Stimulated activated CD8-positive, alpha-beta memory T cell treated with anti-CD3 and anti-CD28 coated beads, Interleukin-2, amount 100 ng/mL, for 1 hour (primary cell): Measurements from ENCODE around the gene SYNE2.

Experiments
- DNase-seq, 2 donors: peaks; one replicate each; pipeline ENCODE4 v3.0.0-alpha.2; 2020; ENCODE audit warnings: low read depth in 2 of 2

Gene SYNE2

GRCh38 chr14:64069634-64070359 is 217.0 kb downstream of the SYNE2 start:
- no peak for DNase-seq

DNA sequence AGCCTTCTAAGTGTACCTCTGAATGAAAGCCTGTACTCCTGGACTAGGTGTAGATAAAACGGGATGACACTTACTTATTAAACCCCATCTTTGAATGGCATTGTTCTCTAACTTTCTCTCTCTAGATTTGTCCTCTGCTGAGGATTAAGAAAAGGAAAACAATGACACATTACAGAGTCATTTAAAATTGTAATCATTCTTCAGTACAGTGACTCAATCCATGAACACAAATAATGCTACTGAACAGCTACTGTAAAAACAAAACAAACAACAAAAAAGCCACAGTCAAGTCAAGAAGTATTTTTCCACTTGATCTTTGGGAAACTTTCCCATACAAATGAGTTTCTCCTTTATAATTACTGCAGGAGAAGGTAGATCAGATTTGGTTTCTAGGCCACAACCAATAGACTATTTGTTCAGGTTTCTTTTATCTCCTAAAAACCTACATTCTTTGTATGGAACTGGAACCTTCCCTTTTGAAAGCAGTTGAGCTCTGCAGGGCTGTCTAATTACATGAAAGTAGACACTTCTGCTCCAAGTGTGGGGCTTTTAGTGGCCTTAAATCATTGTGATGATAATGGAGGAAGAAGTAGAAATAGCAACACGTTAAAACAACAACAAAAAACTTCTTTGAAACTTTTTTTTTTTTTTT is 222.3 kb downstream of the SYNE2 start:
- DNase-seq, result no peak

DNA sequence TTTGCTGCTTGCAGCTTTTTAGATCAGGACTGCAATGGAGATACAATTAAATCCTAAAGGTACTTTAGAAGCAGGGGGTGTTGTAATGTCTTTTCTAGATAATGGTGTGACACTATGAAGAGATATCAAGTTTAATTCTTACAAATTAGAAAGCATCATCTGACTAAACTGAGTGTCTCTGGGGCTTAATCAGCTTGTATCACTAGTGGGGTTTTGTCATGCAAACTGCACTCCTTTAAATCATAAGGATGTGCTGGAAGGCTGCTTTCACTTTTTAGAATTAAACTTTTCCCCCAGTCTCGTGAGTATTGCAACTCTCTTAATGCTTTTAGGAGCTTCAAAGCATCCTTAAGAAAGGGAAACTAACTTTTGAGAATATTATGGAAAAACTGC is 222.8 kb downstream of the SYNE2 start:
- no peak for DNase-seq

- DNase-seq, result no peak
Measured at GRCh38 chr14:64080452-64080851, 227.6 kb downstream of the SYNE2 start.

DNA sequence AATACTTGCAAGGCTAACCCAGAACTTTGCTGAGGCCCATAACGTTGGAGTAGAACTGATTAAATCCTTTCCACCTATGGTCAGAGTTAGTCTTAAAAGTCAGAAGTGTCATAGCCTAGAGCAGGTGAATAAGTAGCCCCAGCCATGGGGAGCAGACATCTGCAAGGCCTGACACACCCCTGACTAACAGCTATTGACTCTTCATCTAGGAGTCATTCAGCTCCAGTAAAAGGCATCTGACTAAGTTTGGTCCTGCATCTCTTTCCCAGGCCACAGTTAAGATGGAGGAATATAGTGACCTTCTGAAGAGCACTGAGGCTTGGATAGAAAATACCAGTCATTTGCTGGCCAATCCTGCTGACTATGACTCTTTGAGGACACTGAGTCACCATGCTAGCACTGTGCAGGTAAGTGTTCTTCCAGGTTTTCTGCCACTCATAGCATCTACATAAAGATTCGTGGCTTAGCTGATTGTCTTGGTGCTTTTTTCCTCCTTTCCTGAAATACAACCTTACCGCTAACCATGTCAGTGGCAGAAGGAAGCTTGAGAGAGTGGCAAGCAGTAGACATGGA is 228.5 kb downstream of the SYNE2 start:
- no peak for DNase-seq

DNA sequence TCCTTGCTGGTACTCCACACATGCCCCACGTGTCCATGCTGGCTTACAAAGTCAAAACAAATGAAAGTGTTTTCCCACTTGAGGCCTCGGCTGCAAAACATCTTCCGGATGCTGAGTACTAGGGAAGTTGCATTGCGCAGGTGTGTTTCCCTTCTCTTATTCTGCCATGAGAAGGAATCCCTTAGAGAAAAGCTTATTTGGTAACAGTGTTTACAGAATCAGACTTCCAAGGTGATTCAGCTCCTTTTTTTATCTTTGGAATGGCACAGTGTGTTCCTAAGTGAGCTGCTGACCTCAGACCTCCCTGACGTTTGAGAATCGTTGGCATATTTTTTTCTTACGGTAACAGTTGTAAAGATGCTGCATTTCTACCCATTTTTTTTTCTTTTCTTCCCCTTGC is 230.0 kb downstream of the SYNE2 start:
- DNase-seq, result no peak

DNA sequence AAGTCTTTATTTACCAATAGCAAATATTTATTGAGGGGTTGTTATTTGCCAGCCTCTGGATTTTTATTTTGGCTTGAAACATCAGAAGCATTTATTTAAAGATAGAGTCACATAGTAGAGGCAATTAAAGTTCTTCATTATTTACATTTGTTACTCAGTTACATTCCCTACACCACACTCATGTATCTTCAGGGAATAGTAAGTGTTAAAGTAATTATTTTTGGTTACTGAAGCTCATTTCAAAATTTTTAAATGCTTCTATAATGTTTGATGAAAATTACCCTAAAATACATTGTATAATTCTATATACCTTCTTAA is 235.8 kb downstream of the SYNE2 start:
- no peak for DNase-seq

- no peak for DNase-seq
Measured at GRCh38 chr14:64089920-64090319, 237.1 kb downstream of the SYNE2 start.

DNA sequence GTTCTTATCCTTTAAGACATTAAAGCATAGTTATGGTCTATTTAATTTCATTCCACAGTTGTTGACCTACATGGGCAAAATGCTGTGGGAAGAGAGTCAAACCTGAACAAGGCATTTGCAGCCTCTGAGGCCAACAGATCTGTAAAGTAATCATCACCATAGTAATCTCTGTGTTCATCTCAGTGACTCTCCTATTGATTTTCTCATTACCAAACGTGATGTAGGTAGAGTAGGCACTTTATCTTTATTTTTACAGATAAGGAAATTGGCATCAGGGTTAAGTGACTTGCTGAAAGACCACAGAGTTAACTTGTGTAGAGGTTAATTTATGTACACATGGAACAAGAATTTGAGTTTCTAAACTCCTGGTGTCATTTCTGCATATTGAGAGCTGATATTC is 238.4 kb downstream of the SYNE2 start:
- DNase-seq, result no peak

GRCh38 chr14:64092338-64092737 is 239.5 kb downstream of the SYNE2 start:
- DNase-seq, result no peak

DNA sequence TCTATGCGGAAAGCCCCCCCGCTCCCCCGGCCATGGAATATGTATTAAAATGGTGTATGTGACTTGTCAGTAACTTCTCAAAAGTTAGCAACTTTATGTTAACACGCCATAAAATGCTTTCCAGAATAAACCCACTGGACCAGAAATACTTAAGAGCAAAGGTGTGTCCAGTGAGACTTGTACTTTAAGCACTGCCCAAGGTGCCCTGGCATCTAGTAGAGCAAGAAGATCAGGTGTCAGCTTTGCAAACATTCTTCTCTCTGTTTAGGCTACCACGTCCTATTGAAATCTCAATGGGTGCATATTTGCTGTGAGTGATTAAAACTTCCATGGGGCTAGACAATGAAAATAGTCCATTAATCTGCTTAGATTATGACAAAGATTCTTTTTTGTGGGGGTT is 240.1 kb downstream of the SYNE2 start:
- no peak for DNase-seq

DNA sequence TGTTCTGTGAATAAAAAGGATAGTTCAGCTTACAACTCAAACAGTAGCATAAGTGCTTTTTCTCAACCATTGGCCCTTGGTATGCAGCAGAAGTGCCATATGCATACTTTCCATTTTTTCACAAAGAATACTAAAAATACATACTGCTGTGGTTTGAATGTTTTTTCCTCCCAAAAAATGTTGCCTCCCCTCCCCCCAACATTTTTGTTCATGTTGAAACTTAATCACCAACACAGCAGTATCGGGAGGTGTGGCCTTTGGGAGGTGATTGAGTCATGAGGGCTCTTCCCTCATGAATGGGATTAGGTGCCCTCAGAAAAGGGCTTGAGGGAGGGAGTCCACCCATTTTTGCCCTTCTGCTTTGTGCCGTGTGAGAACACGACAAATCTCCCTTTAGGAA is 242.8 kb downstream of the SYNE2 start:
- no peak for DNase-seq

DNA sequence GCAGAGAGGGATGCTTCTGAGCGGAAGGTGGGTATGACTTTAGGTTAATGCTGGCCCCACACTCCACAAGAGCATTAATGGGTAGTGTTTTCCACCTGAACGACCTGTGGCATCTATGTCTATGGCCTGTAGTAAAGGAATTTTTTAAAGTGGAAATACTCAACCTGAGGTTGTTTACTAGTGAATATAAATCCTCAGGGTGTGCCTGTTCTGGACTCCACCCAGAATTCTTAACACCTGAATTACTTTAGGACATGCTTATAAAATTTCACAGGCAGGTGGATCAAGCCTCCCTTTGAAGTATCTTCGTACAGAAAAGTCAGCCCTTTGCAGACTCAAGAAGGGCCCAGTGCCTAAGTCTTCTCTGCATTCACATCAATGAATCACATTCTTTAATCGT is 245.3 kb downstream of the SYNE2 start:
- no peak for DNase-seq

GRCh38 chr14:64107438-64107837 is 254.6 kb downstream of the SYNE2 start:
- no peak for DNase-seq

DNA sequence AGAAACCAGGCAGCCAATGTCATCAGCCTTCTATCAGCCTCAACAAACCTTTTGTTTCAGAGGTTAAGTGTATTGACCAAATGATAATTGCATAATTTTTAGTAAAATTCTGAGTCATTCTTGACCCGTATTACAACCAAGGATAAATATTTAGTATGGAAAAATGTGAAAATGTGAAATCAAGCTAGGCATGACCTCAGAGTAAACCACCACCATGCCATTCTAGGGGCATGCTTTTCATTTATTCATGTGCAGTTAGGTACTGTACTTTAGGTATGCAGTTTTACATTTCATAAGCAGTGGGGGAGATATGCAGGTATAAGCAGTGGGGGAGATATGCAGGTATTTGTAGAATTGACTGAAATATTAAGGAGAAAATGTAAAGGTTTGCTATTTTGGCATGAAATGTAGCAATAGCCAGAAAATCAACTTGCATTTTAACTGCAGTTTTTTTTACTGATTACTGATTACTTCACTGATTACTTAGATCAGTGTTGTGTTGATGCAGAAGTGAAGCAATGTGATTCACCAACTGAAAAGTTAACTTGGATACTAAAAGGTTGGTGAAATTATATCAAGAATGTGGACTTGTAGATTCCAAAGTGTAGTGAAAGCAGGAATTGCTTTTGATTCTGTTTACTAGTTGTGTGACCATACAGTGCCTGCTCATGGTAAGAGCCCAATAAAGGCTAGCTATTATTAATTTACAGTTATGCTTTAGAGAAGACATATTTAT is 257.2 kb downstream of the SYNE2 start:
- no peak for DNase-seq

DNA sequence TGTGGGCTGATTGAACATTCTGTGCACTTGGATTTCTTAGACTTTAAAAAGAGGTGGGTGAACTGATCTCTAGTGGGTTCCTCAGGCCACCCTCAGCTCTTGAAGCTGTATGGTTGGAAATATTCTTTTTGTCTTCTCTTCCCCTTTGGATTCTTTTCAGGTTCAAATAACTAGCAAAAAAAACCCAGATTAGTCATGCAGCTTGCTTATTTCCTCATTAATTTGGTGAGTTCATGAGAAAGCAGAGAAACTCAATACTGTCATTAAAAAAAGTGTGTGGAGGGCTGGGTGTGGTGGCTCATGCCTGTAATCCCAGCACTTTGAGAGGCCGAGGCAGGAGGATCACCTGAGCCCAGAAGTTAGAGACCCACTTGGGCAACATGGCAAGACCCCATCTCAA is 258.0 kb downstream of the SYNE2 start:
- no peak for DNase-seq

DNA sequence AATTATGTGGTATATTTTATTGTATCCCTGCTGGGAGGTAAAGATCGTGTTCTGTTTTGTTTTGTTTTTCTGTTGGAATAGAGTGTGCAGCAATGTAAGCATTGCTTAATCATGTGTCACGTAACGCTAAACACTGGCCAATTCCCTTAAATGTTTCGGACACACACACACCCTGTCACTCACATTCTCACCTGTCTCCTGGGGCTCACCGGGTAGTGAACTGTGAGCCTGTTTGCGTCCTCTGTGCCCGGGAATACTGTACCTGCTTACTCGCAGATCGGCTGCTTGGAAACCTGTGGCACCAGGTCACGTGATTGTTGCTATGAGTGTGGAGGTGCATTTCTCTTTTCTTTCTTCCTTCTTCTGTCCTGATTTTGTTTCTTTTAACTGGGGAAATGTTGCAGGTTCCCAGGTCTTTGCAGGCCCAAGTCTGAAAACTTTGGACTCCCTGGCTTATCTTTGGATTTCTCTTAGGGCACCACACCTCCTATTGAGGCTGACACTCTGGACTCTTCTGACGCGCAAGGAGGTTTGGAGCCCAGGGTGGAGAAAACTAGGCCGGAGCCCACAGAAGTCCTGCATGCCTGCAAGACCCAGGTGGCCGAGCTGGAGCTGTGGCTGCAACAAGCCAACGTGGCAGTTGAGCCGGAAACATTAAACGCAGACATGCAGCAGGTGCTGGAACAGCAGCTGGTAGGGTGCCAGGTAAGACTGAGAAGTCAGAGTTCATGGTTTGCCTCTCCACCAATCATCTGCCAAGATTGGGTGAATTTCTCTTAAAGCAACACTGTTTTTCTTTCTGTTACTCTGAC is 260.3 kb downstream of the SYNE2 start:
- DNase-seq, result no peak

GRCh38 chr14:64114166-64114565 is 261.4 kb downstream of the SYNE2 start:
- DNase-seq, result no peak

DNA sequence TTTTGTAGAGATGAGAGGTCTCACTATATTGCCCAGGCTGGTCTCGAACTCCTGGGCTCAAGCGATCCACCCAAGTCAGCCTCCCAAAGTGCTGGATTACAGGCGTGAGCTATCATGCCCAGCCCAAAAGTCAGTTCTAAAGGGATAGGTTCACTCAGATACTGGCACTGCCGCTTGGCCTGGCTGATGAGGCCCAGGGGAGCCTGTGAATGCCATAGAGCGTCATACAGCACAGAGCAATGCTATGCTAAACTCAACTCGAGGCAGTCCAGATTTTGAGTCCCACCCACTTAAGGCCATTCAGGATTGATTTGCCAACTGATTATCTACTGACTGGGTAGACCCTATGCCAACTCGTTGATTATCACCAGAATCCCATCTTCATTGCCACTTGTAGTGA is 262.0 kb downstream of the SYNE2 start:
- no peak for DNase-seq

DNA sequence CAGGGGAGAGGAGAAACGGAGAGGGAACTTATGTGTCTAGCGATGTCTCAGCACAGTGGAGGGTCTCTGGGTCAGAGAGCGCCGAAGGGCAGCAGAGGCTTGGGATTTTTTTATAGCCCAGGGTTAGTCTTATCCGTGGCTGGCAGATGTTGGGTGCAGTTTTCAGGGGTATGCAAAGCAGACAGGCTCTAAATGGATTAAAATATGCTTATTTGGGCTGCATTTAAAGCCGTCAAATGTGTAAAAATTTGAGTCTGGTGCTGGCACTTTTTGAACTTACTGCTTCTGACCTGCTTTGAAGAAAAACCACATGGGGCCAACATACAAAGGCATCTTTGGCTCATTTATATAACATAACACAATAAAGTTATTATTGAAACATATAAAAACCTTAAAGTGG is 262.6 kb downstream of the SYNE2 start:
- no peak for DNase-seq

DNA sequence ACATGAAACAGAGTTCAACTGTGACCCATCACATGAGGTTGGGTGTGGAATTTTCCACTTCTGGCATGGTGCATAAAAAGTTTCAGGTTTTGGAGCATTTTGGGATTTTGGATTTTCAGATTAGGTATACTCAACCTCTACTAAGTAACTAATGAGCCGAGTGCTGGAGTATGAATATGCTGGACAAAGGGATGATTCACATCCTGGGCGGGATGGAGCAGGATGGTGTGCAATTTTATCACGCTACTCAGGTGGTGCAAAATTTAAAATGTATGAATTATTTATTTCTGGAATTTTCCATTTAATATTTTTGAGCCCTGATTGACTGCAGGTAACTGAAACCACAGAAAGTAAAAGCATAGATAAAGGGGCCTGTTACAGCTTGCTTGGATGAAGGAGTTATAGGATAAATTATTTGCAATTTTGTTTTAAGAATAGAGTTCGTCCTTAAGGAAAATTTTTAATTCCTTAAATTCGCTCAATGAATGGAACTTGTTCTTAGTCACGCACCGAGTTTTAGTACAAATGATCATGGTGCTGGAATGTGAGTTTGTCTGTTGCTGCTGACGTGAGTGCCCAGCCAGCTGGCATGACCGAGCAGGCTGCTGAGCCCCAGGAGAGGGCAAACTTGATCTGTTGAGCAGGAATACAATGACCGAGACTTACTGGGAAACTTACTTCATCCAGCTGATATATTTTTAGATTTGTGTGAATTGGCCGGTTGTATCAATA is 265.0 kb downstream of the SYNE2 start:
- no peak for DNase-seq
